K562 (cell line): Measurements from ENCODE around the gene TSSK2. TPM values are rescaled to one million over a fixed set of nuclear protein-coding genes. Genes with fewer than 3 reads are reported as not detected.

Source experiments
- ARHGAP35 ChIP-seq: fragments of 450-650 bp; IDR thresholded peaks from 2 replicates; pipeline ENCODE4 v1.6.1; 2018; ENCODE audit not compliant: partially characterized antibody
- CREB3 ChIP-seq: fragments of 450-650 bp; conservative IDR thresholded peaks from 2 replicates; pipeline ENCODE4 v1.6.1; 2016; ENCODE audit warnings: missing genetic modification characterization, low read depth, mild to moderate bottlenecking, missing compliant biosample characterization, moderate library complexity
- CTBP1 ChIP-seq: fragments of 450-650 bp; IDR thresholded peaks from 2 replicates; pipeline ENCODE4 v1.6.1; 2016; ENCODE audit warnings: borderline replicate concordance
- ETS1 ChIP-seq: conservative IDR thresholded peaks from 2 replicates; pipeline ENCODE4 v1.6.1; 2011; ENCODE audit warnings: low read depth, mild to moderate bottlenecking, low read length; ENCODE audit not compliant: control insufficient read depth
- GATAD2B ChIP-seq: fragments of 450-650 bp; IDR thresholded peaks from 2 replicates; pipeline ENCODE4 v1.6.1; 2017; ENCODE audit warnings: mild to moderate bottlenecking, borderline replicate concordance
- HNRNPUL1 ChIP-seq: fragments of 200-400 bp; formaldehyde crosslinking; IDR thresholded peaks from 2 replicates; pipeline ENCODE4 v1.6.1; 2017; ENCODE audit warnings: low read length
- MIER1 ChIP-seq: fragments of 450-650 bp; IDR thresholded peaks from 2 replicates; pipeline ENCODE4 v1.6.1; 2016; ENCODE audit warnings: antibody characterized with exemption, mild to moderate bottlenecking, low read depth
- PHF20 ChIP-seq: fragments of 450-650 bp; IDR thresholded peaks from 2 replicates; pipeline ENCODE4 v1.6.1; 2018; ENCODE audit not compliant: partially characterized antibody
- TAF1 ChIP-seq: IDR thresholded peaks from 2 replicates; pipeline ENCODE4 v1.6.1; 2011; ENCODE audit warnings: mild to moderate bottlenecking, low read length, moderate library complexity; ENCODE audit not compliant: insufficient read depth, control insufficient read depth, severe bottlenecking; ENCODE audit errors: extremely low read depth
- TAL1 ChIP-seq: fragments of 450-650 bp; IDR thresholded peaks from 2 replicates; pipeline ENCODE4 v1.6.1; 2016; ENCODE audit warnings: mild to moderate bottlenecking
- TCF15 ChIP-seq: fragments of 250-450 bp; sonication (Bioruptor Pico); IDR thresholded peaks from 2 replicates; pipeline ENCODE4 v1.8.0; 2022; ENCODE audit warnings: moderate library complexity, mild to moderate bottlenecking, inconsistent platforms
- ZHX1 ChIP-seq: fragments of 150-350 bp; conservative IDR thresholded peaks from 2 replicates; pipeline ENCODE4 v1.6.1; 2014; ENCODE audit warnings: low read length
- ZNF347 ChIP-seq: fragments of 450-650 bp; formaldehyde crosslinking; IDR thresholded peaks from 2 replicates; pipeline ENCODE4 v1.4.0; 2020; ENCODE audit warnings: low read depth, mild to moderate bottlenecking, moderate library complexity
- ZNF408 ChIP-seq: fragments of 250-450 bp; sonication (Bioruptor Pico); IDR thresholded peaks from 2 replicates; pipeline ENCODE4 v1.4.0; 2020; ENCODE audit warnings: low read depth, mild to moderate bottlenecking, moderate library complexity
- ZNF639 ChIP-seq, 2 experiments: fragments of 200-800 bp in 1 of 2; sonication (Bioruptor generic) in 1 of 2; sonication (generic) in 1 of 2; formaldehyde crosslinking in 1 of 2; IDR thresholded peaks in 1 of 2; conservative IDR thresholded peaks in 1 of 2; 2 replicates each; pipeline versions ENCODE4 v1.5.0 to v1.6.1; 2016 to 2020; ENCODE audit warnings: missing compliant biosample characterization in 1 of 2, missing genetic modification characterization in 1 of 2, missing genetic modification reagents in 1 of 2
- ZNF77 ChIP-seq: fragments of 250-450 bp; sonication (Bioruptor Pico); IDR thresholded peaks from 2 replicates; pipeline ENCODE4 v1.5.0; 2020
- polyA plus RNA-seq, 8 experiments: library from polyadenylated mRNA; depleted of rRNA in 4 of 8; stranded (reverse) in 5 of 8; unstranded in 3 of 8; fragments of >200 nt; fragmentation: Nextera tagmentation in 2 of 8; fragmentation: Illumina TruSeq in 1 of 8; extraction: Ambion mirVana in 2 of 8; extraction: Trizol in 1 of 8; gene quantifications; 2 replicates each; pipeline versions ENCODE4 v1.2.1 to v1.2.3, GENCODE V29; 2011 to 2014; ENCODE audit warnings: inconsistent platforms in 1 of 8, missing spikeins in 1 of 8
- total RNA-seq, 7 experiments: library from RNA; depleted of rRNA in 6 of 7; stranded (reverse); fragments of >200 nt in 6 of 7; fragmentation: Illumina TruSeq in 2 of 7; extraction: Trizol in 2 of 7; gene quantifications; 2 replicates each; pipeline versions ENCODE4 v1.2.1 to v1.2.3, GENCODE V29; 2011 to 2021; ENCODE audit warnings: low replicate concordance in 1 of 7

The TSSK2 gene
- total and polyA plus RNA-seq, 9 of the 15 experiments (the other 6 are each of a cell fraction or from before 2014, with no cell fraction given), result 0.04 TPM; not detected in 8

- TF ChIP-seq ZNF77 (CRISPR knock-in tag) (no peak), ZNF347 (CRISPR knock-in tag) (peak; percentile 70; the same call in 1 of the 2 replicates), ETS1 (no peak), CTBP1 (peak; percentile 95), CREB3 (tag) (no peak; the same call in 1 of the 2 replicates), TCF15 (CRISPR knock-in tag) (no peak), ZHX1 (no peak), MIER1 (no peak), HNRNPUL1 (no peak), PHF20 (no peak), TAF1 (no peak), GATAD2B (no peak; the same call in none of the 2 replicates), ARHGAP35 (no peak), ZNF639 (CRISPR knock-in tag; conservative IDR thresholded peaks at IDR 0.05 in 1 of 2, IDR thresholded peaks at IDR 0.05 in 1 of 2) (peak in 1 of 2 experiments; percentile 85; a peak in 2 of 4 replicates), ZNF408 (CRISPR knock-in tag) (no peak), TAL1 (peak; percentile 95)
Observed at GRCh38 chr22:19109198-19110063, 21.7 kb upstream of the TSSK2 start (continued).
